Measurements from ENCODE around the gene EHF.

DNA sequence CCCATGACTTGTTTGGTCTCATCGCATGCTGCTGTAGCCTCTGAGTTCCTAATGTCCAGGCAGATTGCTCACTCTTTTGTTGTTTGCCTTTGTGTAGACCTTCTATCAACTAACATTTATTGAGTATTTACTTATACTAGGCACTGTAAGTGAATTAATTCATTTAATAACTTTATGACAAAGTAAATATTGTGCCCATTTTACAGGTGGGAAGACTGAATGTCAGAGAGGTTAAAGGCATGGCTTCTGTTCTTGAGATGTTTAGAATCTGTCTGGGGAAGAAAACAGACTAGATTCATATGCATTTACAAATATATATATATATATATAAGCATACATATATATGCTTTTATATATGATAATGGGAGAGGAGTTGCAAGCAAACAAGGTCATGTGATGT lies 27.1 kb downstream of the EHF start:
- TF ChIP-seq, protein P1, sequence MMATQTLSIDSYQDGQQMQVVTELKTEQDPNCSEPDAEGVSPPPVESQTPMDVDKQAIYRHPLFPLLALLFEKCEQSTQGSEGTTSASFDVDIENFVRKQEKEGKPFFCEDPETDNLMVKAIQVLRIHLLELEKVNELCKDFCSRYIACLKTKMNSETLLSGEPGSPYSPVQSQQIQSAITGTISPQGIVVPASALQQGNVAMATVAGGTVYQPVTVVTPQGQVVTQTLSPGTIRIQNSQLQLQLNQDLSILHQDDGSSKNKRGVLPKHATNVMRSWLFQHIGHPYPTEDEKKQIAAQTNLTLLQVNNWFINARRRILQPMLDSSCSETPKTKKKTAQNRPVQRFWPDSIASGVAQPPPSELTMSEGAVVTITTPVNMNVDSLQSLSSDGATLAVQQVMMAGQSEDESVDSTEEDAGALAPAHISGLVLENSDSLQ (IDR thresholded peaks at IDR 0.05) = no peak
- no peak for TF ChIP-seq FOXK2 (IDR thresholded peaks at IDR 0.05)
